GM23338 (cell line): ENCODE results near the gene ABCA4. TPM values are rescaled to one million over a fixed set of nuclear protein-coding genes. Genes with fewer than 3 reads are reported as not detected.
A peak's percentile ranks its signal among the peaks of the same experiment; 100 is the strongest.

Experiments used
- ATAC-seq: fragments of 200-7000 bp; cut with Tn5 transposase; 3 replicates; pipeline ENCODE4 v1.9.1; 2020
- DNase-seq: peaks from one replicate; pipeline ENCODE4 v3.0.0-alpha.2; 2015; ENCODE audit warnings: low spot score
- H2AFZ ChIP-seq: fragments of 200-600 bp; sonication (generic); 2 replicates; pipeline ENCODE4 v1.8.0; 2016; ENCODE audit warnings: antibody characterized with exemption, mild to moderate bottlenecking, moderate library complexity
- H3F3A ChIP-seq: fragments of 200-600 bp; sonication (generic); replicated peaks from 2 replicates; pipeline ENCODE4 v1.8.0; 2017; ENCODE audit warnings: antibody characterized with exemption, mixed run types, low read depth
- H3K27ac ChIP-seq: fragments of 200-600 bp; sonication (generic); 2 replicates; pipeline ENCODE4 v1.6.1; 2016; ENCODE audit warnings: low read depth
- H3K27me3 ChIP-seq: fragments of 200-600 bp; sonication (generic); 2 replicates; pipeline ENCODE4 v1.8.0; 2016; ENCODE audit warnings: mild to moderate bottlenecking, mixed run types, moderate library complexity; ENCODE audit not compliant: insufficient read depth
- H3K36me3 ChIP-seq: fragments of 200-600 bp; sonication (generic); 2 replicates; pipeline ENCODE4 v1.8.0; 2016; ENCODE audit warnings: mild to moderate bottlenecking; ENCODE audit not compliant: insufficient read depth
- H3K4me1 ChIP-seq: fragments of 200-600 bp; sonication (generic); 2 replicates; pipeline ENCODE4 v1.8.0; 2016; ENCODE audit warnings: mild to moderate bottlenecking, moderate library complexity; ENCODE audit not compliant: insufficient read depth
- H3K4me2 ChIP-seq: fragments of 200-600 bp; sonication (generic); 2 replicates; pipeline ENCODE4 v1.7.1; 2017; ENCODE audit warnings: mixed run types
- H3K4me3 ChIP-seq: fragments of 200-600 bp; sonication (generic); 2 replicates; pipeline ENCODE4 v1.6.1; 2016; ENCODE audit warnings: mixed run types
- H3K79me2 ChIP-seq: fragments of 200-600 bp; sonication (generic); replicated peaks from 2 replicates; pipeline ENCODE4 v1.8.0; 2017; ENCODE audit warnings: mild to moderate bottlenecking; ENCODE audit not compliant: insufficient read depth
- H3K9me2 ChIP-seq: fragments of 200-600 bp; sonication (generic); 2 replicates; pipeline ENCODE4 v1.8.0; 2017; ENCODE audit not compliant: insufficient read depth
- H4K20me1 ChIP-seq: fragments of 200-600 bp; sonication (generic); replicated peaks from 2 replicates; pipeline ENCODE4 v1.8.0; 2017; ENCODE audit warnings: mild to moderate bottlenecking; ENCODE audit not compliant: insufficient read depth
- H3K27ac Mint-ChIP-seq: 2 replicates; pipeline ENCODE4 v1.8.0; 2020; ENCODE audit warnings: inconsistent platforms, mild to moderate bottlenecking, moderate library complexity, mixed read lengths
- H3K27me3 Mint-ChIP-seq: 3 replicates; pipeline ENCODE4 v1.8.0; 2022; ENCODE audit warnings: low read depth, mild to moderate bottlenecking, moderate library complexity, mixed read lengths, inconsistent platforms; ENCODE audit not compliant: insufficient read depth, poor library complexity
- H3K36me3 Mint-ChIP-seq: 3 replicates; pipeline ENCODE4 v1.8.0; 2021; ENCODE audit warnings: low read depth, mild to moderate bottlenecking, inconsistent platforms, moderate library complexity, mixed read lengths
- H3K4me1 Mint-ChIP-seq: 3 replicates; pipeline ENCODE4 v1.8.0; 2020; ENCODE audit warnings: mild to moderate bottlenecking, inconsistent platforms, mixed read lengths
- H3K4me3 Mint-ChIP-seq: 3 replicates; pipeline ENCODE4 v1.8.0; 2021; ENCODE audit warnings: moderate library complexity, mild to moderate bottlenecking, inconsistent platforms, mixed read lengths
- H3K9me3 Mint-ChIP-seq: 3 replicates; pipeline ENCODE4 v1.8.0; 2020; ENCODE audit warnings: moderate library complexity, mild to moderate bottlenecking, inconsistent platforms, mixed read lengths
- CREB1 ChIP-seq: fragments of 250-450 bp; sonication (Bioruptor Pico); IDR thresholded peaks from 2 replicates; pipeline ENCODE4 v1.5.0; 2020; ENCODE audit warnings: low read depth, mild to moderate bottlenecking, moderate library complexity
- EZH2 ChIP-seq: fragments of 200-600 bp; sonication (generic); IDR thresholded peaks from one replicate; pipeline ENCODE4 v1.8.0; 2017; ENCODE audit warnings: antibody characterized with exemption, mild to moderate bottlenecking, low read depth; ENCODE audit not compliant: unreplicated experiment
- EZH2phosphoT487 ChIP-seq: fragments of 200-600 bp; sonication (generic); IDR thresholded peaks from one replicate; pipeline ENCODE4 v1.8.1; 2018; ENCODE audit warnings: antibody characterized with exemption; ENCODE audit not compliant: unreplicated experiment
- JUNB ChIP-seq: IDR thresholded peaks from one replicate; pipeline ENCODE4 v1.6.1; 2016; ENCODE audit warnings: antibody characterized with exemption; ENCODE audit not compliant: unreplicated experiment
- NANOG ChIP-seq: IDR thresholded peaks from 2 replicates; pipeline ENCODE4 v1.6.1; 2016; ENCODE audit warnings: antibody characterized with exemption, borderline replicate concordance
- POLR2AphosphoS5 ChIP-seq: IDR thresholded peaks from 2 replicates; pipeline ENCODE4 v1.6.1; 2016; ENCODE audit warnings: antibody characterized with exemption, low read depth
- STAT1 ChIP-seq: IDR thresholded peaks from one replicate; pipeline ENCODE4 v1.6.1; 2016; ENCODE audit warnings: antibody characterized with exemption; ENCODE audit not compliant: unreplicated experiment
- ZNF114 ChIP-seq: fragments of 250-450 bp; sonication (Bioruptor Pico); IDR thresholded peaks from 2 replicates; pipeline ENCODE4 v1.5.0; 2020; ENCODE audit warnings: mild to moderate bottlenecking, moderate library complexity
- ZNF331 ChIP-seq: fragments of 250-450 bp; sonication (Bioruptor Pico); IDR thresholded peaks from 2 replicates; pipeline ENCODE4 v1.5.0; 2020; ENCODE audit warnings: low read depth, mild to moderate bottlenecking, moderate library complexity
- polyA plus RNA-seq: library from polyadenylated mRNA; unstranded; fragments of >200 nt; fragmentation: Nextera tagmentation; extraction: Ambion mirVana; gene quantifications from 2 replicates; pipeline ENCODE4 v1.2.1, GENCODE V29; 2016
- total RNA-seq: library from RNA; depleted of rRNA; stranded (reverse); fragments of >200 nt; shearing (Covaris generic); gene quantifications from 2 replicates; pipeline ENCODE4 v1.2.3, GENCODE V29; 2014
- TF ChIP-seq, protein P1 (sequence below): IDR thresholded peaks from 2 replicates; pipeline ENCODE4 v1.6.1; 2016; ENCODE audit warnings: antibody characterized with exemption
- TF ChIP-seq, protein P2 (sequence below), 2 experiments: fragments of 200-600 bp in 1 of 2; sonication (generic) in 1 of 2; conservative IDR thresholded peaks; 2 replicates each; pipeline versions ENCODE4 v1.5.1 to v1.6.1; 2016 to 2017; ENCODE audit warnings: antibody characterized with exemption in 2 of 2, low read depth in 2 of 2, mild to moderate bottlenecking in 2 of 2, moderate library complexity in 1 of 2
- TF ChIP-seq, protein P3 (sequence below): fragments of 250-450 bp; sonication (Bioruptor Pico); IDR thresholded peaks from 2 replicates; pipeline ENCODE4 v1.5.0; 2020; ENCODE audit warnings: mild to moderate bottlenecking, moderate library complexity

The ABCA4 gene
- total and polyA plus RNA-seq, 2 experiments from 2014 or later, result not detected

DNA sequence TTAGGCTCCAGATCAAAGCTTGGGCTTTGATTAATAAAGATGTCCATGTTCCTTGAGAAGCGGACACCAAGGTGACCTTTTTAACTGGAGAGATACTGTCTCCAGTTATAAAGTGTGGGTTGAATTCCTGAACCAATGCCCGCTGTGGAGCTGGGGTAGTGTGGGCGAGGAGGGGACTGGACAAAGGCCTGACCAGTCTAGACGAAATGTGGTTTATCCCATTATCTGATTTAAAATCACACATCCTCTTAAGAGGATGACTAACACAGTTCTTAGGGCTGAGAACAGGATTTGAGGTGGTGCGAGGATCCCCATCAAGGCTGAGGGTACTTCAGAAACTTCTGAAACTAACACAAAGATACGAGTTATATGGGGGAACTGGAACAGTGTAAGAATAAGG, 127.2 kb downstream of the ABCA4 start (continued):
- no peak for TF ChIP-seq ZNF331
- no peak for TF ChIP-seq NANOG
- no peak for TF ChIP-seq EZH2phosphoT487
- no peak for TF ChIP-seq POLR2AphosphoS5
- no peak for TF ChIP-seq ZNF114 (CRISPR knock-in tag)
- TF ChIP-seq, protein P1, sequence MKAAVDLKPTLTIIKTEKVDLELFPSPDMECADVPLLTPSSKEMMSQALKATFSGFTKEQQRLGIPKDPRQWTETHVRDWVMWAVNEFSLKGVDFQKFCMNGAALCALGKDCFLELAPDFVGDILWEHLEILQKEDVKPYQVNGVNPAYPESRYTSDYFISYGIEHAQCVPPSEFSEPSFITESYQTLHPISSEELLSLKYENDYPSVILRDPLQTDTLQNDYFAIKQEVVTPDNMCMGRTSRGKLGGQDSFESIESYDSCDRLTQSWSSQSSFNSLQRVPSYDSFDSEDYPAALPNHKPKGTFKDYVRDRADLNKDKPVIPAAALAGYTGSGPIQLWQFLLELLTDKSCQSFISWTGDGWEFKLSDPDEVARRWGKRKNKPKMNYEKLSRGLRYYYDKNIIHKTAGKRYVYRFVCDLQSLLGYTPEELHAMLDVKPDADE, result no peak
- TF ChIP-seq CREB1 (CRISPR knock-in tag), result no peak

DNA sequence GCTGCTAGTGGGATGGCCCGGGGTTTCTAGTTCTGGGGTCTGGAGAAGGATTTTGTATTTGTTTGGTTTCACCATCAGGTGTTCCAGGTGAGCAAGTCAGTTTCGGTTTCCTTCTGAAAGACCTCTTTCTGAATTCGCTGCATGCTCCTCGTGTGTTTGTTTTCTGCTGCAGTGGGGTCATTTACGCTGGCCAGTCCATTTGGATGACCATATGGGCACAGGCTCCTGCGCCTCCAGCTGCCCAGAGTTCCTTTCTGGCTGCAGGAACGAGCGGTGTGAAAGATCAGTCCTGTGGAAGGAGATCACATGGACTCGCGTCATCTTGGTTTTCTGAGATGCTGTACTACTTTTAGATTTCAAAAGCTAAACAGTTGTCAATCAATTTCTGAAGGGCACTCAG, 128.0 kb downstream of the ABCA4 start:
- Mint-ChIP-seq H3K27ac (no peak overlapping the region), H3K9me3 (no peaks in the 10 kb centered on the region), H3K27me3 (peaks cover 2% of the 10 kb centered on the region), H3K4me1 (peaks cover 6% of the 10 kb centered on the region; the same call in 1 of the 3 replicates), H3K36me3 (no peaks in the 10 kb centered on the region), H3K4me3 (no peak overlapping the region)
- ATAC-seq, result no peak
- Histone ChIP-seq H3K27me3 (no peaks in the 10 kb centered on the region), H3K79me2 (no peaks in the 10 kb centered on the region), H3F3A (no peaks in the 10 kb centered on the region), H3K27ac (no peak overlapping the region), H4K20me1 (no peaks in the 10 kb centered on the region), H3K36me3 (no peaks in the 10 kb centered on the region), H3K4me3 (no peak overlapping the region), H3K9me2 (no peaks in the 10 kb centered on the region), H3K4me2 (no peak overlapping the region), H2AFZ (peak overlapping the region; percentile 43), H3K4me1 (no peaks in the 10 kb centered on the region)
- TF ChIP-seq CREB1 (CRISPR knock-in tag), result no peak
- TF ChIP-seq JUNB, result no peak
- TF ChIP-seq EZH2phosphoT487, result no peak
- TF ChIP-seq, protein P2, sequence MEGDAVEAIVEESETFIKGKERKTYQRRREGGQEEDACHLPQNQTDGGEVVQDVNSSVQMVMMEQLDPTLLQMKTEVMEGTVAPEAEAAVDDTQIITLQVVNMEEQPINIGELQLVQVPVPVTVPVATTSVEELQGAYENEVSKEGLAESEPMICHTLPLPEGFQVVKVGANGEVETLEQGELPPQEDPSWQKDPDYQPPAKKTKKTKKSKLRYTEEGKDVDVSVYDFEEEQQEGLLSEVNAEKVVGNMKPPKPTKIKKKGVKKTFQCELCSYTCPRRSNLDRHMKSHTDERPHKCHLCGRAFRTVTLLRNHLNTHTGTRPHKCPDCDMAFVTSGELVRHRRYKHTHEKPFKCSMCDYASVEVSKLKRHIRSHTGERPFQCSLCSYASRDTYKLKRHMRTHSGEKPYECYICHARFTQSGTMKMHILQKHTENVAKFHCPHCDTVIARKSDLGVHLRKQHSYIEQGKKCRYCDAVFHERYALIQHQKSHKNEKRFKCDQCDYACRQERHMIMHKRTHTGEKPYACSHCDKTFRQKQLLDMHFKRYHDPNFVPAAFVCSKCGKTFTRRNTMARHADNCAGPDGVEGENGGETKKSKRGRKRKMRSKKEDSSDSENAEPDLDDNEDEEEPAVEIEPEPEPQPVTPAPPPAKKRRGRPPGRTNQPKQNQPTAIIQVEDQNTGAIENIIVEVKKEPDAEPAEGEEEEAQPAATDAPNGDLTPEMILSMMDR (conservative IDR thresholded peaks at IDR 0.05; ENCODE audit: low read depth in 2 of 2), result no peak
- TF ChIP-seq NANOG, result no peak
- no peak for TF ChIP-seq EZH2
- no peak for TF ChIP-seq STAT1
- no peak for DNase-seq

DNA sequence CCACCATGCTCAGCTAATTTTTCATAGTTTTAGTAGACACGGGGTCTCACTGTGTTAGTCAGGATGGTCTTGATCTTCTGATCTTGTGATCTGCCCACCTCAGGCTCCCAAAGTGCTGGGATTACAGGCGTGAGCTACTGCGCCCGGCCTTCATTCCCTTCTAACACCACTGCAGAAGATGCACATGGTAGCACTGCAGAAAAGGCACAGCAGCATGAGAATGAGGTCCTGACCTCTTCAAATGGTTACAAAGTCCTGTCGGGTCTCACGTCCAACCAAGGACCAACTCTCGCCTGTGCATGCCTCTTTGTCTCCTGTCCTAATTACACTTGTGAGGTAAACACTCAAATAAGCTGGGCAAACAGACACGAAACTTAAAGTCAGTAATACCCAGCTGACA, 128.8 kb downstream of the ABCA4 start:
- H3F3A ChIP-seq, result no peaks in the 10 kb centered on the region
- H3K4me1 ChIP-seq, result 0 out of 2 replicates have a peak, but pooled peaks cover 2% of the 10 kb centered on the region
- Mint-ChIP-seq H3K27ac (no peak overlapping the region), H3K4me3 (no peak overlapping the region), H3K9me3 (no peaks in the 10 kb centered on the region), H3K36me3 (no peaks in the 10 kb centered on the region), H3K4me1 (peaks cover 6% of the 10 kb centered on the region; the same call in 1 of the 3 replicates), H3K27me3 (peaks cover 2% of the 10 kb centered on the region)
- H3K27me3 ChIP-seq, result no peaks in the 10 kb centered on the region
- DNase-seq (no peak), ATAC-seq (no peak)
- H3K79me2 ChIP-seq, result no peaks in the 10 kb centered on the region
- H3K9me2 ChIP-seq, result no peaks in the 10 kb centered on the region
- no peak overlapping the region for H3K4me2 ChIP-seq
- H3K4me3 ChIP-seq, result no peak overlapping the region
- H2AFZ ChIP-seq, result peak overlapping the region; percentile 43; the same call in 1 of the 2 replicates
- no peak overlapping the region for H3K27ac ChIP-seq
- no peaks in the 10 kb centered on the region for H3K36me3 ChIP-seq
- H4K20me1 ChIP-seq, result no peaks in the 10 kb centered on the region
- TF ChIP-seq STAT1, result no peak
- no peak for TF ChIP-seq JUNB
- no peak for TF ChIP-seq POLR2AphosphoS5
- TF ChIP-seq ZNF114 (CRISPR knock-in tag), result no peak
- TF ChIP-seq, protein P3, sequence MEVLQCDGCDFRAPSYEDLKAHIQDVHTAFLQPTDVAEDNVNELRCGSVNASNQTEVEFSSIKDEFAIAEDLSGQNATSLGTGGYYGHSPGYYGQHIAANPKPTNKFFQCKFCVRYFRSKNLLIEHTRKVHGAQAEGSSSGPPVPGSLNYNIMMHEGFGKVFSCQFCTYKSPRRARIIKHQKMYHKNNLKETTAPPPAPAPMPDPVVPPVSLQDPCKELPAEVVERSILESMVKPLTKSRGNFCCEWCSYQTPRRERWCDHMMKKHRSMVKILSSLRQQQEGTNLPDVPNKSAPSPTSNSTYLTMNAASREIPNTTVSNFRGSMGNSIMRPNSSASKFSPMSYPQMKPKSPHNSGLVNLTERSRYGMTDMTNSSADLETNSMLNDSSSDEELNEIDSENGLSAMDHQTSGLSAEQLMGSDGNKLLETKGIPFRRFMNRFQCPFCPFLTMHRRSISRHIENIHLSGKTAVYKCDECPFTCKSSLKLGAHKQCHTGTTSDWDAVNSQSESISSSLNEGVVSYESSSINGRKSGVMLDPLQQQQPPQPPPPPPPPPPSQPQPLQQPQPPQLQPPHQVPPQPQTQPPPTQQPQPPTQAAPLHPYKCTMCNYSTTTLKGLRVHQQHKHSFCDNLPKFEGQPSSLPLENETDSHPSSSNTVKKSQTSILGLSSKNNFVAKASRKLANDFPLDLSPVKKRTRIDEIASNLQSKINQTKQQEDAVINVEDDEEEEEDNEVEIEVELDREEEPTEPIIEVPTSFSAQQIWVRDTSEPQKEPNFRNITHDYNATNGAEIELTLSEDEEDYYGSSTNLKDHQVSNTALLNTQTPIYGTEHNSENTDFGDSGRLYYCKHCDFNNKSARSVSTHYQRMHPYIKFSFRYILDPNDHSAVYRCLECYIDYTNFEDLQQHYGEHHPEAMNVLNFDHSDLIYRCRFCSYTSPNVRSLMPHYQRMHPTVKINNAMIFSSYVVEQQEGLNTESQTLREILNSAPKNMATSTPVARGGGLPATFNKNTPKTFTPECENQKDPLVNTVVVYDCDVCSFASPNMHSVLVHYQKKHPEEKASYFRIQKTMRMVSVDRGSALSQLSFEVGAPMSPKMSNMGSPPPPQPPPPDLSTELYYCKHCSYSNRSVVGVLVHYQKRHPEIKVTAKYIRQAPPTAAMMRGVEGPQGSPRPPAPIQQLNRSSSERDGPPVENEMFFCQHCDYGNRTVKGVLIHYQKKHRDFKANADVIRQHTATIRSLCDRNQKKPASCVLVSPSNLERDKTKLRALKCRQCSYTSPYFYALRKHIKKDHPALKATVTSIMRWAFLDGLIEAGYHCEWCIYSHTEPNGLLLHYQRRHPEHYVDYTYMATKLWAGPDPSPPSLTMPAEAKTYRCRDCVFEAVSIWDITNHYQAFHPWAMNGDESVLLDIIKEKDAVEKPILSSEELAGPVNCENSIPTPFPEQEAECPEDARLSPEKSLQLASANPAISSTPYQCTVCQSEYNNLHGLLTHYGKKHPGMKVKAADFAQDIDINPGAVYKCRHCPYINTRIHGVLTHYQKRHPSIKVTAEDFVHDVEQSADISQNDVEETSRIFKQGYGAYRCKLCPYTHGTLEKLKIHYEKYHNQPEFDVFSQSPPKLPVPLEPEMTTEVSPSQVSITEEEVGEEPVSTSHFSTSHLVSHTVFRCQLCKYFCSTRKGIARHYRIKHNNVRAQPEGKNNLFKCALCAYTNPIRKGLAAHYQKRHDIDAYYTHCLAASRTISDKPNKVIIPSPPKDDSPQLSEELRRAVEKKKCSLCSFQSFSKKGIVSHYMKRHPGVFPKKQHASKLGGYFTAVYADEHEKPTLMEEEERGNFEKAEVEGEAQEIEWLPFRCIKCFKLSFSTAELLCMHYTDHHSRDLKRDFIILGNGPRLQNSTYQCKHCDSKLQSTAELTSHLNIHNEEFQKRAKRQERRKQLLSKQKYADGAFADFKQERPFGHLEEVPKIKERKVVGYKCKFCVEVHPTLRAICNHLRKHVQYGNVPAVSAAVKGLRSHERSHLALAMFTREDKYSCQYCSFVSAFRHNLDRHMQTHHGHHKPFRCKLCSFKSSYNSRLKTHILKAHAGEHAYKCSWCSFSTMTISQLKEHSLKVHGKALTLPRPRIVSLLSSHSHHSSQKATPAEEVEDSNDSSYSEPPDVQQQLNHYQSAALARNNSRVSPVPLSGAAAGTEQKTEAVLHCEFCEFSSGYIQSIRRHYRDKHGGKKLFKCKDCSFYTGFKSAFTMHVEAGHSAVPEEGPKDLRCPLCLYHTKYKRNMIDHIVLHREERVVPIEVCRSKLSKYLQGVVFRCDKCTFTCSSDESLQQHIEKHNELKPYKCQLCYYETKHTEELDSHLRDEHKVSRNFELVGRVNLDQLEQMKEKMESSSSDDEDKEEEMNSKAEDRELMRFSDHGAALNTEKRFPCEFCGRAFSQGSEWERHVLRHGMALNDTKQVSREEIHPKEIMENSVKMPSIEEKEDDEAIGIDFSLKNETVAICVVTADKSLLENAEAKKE, result no peak
